Muscle of arm (tissue), 12 donors: ENCODE data around the gene SH3GL2. TPM values are rescaled to one million over a fixed set of nuclear protein-coding genes. Genes with fewer than 3 reads are reported as not detected.

Source experiments
- DNase-seq: peaks from one replicate; pipeline ENCODE4 v3.0.0-alpha.2; 2013
- polyA plus RNA-seq, 12 donors: library from polyadenylated mRNA; unstranded; fragments of 120-200 nt; gene quantifications; one replicate each; pipeline ENCODE4 v1.2.1, GENCODE V29; 2013; ENCODE audit not compliant: insufficient read length in 12 of 12

Gene SH3GL2
- polyA plus RNA-seq, 12 donors = 0.08 to 0.19 (median 0.13) TPM; not detected in 3

GRCh38 chr9:17656889-17657288, 78.0 kb downstream of the SH3GL2 start:
- DNase-seq = no peak

DNA sequence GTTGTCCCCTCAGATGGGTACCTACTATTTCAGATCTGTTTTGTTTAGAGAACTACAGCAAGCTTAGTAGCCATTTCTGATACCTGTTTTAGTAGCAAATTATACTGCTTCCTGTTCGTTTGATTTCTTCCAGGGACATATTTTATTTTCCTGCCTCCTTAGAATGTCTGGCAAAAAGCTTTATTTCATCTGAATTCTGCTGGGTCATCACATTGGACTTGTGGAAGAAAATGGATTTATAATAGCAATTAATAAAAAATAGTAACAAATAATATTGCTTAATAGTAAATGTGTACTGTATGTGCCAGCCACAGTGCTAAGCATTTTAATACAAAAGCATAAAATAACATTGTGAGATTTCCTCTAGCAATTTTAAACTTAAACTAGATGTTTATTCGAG, 79.4 kb downstream of the SH3GL2 start:
- DNase-seq = no peak

DNA sequence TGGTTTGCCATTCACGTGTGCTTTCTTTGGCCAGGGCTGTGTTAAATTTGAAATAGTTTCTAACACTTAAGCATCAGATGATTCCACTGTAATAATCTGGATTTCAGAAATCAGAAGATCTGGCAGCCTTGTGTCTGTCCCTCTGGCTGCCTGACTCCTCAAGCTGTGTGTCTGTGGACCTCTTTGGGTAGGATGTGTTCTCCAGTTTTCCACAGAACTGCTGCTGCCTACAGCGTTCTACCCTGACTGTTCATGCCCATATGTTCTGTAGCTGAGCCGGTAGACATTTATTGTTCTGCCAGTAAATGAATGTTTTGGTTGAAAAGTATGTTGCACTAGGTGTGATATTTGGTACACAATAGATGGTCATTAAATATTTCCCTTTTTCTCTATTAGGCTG, 81.3 kb downstream of the SH3GL2 start:
- no peak for DNase-seq

DNA sequence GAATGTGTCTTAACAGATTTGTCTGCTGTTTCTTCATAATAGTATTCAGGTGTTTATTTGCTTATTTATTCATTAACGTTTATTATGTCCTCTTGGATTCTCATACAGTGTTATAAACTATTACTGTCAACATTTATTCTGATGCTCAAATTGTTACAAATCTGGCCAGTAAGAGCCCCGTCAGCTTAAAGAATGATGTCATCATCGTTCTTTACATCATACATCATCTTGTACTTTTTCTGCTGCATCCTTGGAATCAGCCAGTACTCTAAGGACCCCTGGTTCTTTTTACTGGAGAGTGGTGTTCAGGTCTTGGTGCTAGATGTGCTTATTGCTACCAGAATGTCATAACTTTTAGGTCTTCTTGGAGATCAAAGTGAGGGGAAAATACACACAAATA, 86.6 kb downstream of the SH3GL2 start:
- DNase-seq = no peak

- no peak for DNase-seq
Observed at GRCh38 chr9:17669206-17669605, 90.3 kb downstream of the SH3GL2 start.

- no peak for DNase-seq
Observed at GRCh38 chr9:17682684-17683083, 103.8 kb downstream of the SH3GL2 start.

- no peak for DNase-seq
Observed at GRCh38 chr9:17688834-17689233, 110.0 kb downstream of the SH3GL2 start.

GRCh38 chr9:17694336-17694735, 115.5 kb downstream of the SH3GL2 start:
- DNase-seq = no peak

DNA sequence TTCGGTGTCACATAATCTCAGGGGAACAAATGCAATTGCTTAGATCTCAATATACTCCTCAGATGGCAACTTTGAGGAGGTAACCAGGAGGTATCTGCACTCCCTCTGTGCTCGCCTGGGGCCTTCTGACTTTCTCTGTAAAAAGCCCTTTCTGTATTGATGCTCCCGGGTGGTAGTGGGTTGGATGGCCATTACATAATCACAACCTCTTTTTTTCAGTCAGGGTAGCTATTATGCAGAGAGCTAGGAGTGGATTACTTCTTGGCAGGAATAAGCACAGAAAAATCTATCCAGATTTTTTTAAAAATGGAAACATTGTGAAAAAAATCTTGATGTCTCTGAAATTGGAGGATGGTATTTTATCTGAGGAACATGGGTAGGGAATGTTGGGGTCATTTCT, 116.6 kb downstream of the SH3GL2 start:
- no peak for DNase-seq

GRCh38 chr9:17699615-17700330, 120.9 kb downstream of the SH3GL2 start:
- no peak for DNase-seq

GRCh38 chr9:17706347-17706746, 127.5 kb downstream of the SH3GL2 start:
- DNase-seq = no peak

- no peak for DNase-seq
Observed at GRCh38 chr9:17719053-17719452, 140.2 kb downstream of the SH3GL2 start.

DNA sequence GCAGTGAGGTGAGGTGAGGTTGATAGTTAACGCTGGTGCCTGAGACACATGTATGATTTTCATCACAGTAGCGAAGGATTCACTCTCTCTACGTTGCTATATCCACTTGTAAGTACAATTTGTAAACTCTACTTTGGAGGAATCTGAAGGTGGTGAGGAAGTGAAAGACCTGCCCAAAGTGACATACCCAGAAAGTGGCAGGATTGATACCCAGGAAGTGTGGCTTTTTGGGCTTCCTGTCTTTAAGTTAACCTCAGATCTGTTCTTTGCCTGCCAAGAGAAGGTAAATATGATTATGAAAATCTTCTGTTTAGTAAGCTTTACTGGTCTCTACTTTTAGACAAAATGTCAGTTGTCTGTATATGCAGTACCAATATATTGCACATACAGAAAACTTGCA, 143.1 kb downstream of the SH3GL2 start:
- no peak for DNase-seq

- no peak for DNase-seq
Observed at GRCh38 chr9:17723656-17724055, 144.8 kb downstream of the SH3GL2 start.

GRCh38 chr9:17725399-17726010, 146.6 kb downstream of the SH3GL2 start:
- no peak for DNase-seq

- no peak for DNase-seq
Observed at GRCh38 chr9:17726298-17726697, 147.4 kb downstream of the SH3GL2 start.

GRCh38 chr9:17730899-17731298, 152.0 kb downstream of the SH3GL2 start:
- DNase-seq = no peak

DNA sequence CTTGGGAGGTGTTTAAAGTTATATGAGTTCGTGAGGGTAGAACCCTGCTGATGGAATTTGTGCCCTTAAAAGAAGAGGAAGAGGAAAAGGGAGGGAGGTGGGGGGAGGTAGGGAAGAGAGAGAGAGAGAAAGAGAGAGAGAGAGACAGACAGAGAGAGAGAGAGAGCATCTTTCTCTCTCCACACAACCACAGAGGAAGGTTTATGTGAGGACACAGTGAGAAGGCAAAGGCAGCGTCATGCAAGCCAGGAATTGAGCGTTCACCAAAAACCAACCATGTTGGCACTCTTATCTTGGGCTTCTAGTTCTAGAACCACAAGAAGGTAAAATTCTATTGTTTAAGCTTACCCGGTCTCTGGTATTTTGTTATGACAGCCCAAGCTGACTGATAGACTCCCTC, 152.4 kb downstream of the SH3GL2 start:
- no peak for DNase-seq

- DNase-seq = no peak
Observed at GRCh38 chr9:17734674-17735073, 155.8 kb downstream of the SH3GL2 start.

- no peak for DNase-seq
Observed at GRCh38 chr9:17735859-17736258, 157.0 kb downstream of the SH3GL2 start.

GRCh38 chr9:17739022-17739421, 160.2 kb downstream of the SH3GL2 start:
- DNase-seq = no peak

DNA sequence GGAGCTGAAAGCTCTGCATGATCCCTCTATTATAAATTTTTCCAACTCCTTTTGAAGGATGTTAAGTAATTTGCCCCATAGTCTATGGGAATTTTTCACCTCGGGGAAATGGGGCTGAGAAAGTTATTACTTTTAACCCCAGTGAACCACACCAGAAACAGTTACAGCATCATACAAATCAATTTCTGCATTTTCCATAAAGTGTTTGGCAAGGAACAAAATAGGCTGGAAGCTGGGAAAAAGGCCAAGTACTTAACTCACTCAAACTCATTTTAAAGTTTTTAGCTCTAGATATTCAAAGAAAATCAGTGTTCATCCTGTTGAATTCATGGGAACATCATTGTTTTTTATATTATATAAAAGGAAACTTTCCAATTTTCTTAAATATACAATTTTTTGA, 160.9 kb downstream of the SH3GL2 start:
- peak; percentile 68 for DNase-seq

DNA sequence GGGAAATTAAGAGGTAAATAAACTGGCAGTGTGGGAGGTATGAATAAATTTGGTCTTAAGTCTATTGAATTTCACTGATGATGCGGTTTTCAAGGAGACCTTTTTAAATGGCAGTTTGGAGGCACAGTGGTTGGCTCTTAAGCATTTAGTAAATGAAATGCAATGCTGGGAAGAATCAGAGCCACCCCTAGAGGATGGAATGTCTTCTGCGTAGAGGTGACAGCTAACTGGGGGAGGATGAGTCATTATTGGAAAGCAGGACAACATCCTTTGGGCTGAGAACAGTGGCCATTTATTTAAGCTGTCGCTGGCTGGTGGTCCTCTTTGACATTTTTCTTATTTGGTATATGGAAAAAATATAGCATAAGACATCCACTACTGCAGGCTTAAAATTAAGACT, 163.2 kb downstream of the SH3GL2 start:
- DNase-seq = no peak

DNA sequence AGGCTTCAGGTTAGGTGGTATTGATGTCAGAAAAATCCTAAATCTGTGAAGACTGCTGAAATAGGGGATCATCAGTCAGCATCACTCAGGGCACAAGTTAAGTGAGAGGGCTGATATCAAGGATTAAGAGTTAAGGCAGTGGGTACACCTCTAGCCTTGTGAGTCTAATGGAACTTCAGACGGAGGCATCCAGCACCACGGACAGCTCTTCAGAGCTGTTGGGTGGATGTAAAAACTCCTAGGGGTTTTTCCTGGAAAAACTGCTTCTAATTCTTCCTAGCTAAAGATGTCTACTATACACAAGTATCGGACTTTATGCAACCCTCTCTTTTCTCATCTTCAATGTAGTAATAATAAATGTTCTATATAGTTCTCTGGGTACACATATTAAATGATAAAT, 165.9 kb downstream of the SH3GL2 start:
- peak; percentile 49 for DNase-seq
